ENCODE data around the gene UTP18.

The UTP18 gene

DNA sequence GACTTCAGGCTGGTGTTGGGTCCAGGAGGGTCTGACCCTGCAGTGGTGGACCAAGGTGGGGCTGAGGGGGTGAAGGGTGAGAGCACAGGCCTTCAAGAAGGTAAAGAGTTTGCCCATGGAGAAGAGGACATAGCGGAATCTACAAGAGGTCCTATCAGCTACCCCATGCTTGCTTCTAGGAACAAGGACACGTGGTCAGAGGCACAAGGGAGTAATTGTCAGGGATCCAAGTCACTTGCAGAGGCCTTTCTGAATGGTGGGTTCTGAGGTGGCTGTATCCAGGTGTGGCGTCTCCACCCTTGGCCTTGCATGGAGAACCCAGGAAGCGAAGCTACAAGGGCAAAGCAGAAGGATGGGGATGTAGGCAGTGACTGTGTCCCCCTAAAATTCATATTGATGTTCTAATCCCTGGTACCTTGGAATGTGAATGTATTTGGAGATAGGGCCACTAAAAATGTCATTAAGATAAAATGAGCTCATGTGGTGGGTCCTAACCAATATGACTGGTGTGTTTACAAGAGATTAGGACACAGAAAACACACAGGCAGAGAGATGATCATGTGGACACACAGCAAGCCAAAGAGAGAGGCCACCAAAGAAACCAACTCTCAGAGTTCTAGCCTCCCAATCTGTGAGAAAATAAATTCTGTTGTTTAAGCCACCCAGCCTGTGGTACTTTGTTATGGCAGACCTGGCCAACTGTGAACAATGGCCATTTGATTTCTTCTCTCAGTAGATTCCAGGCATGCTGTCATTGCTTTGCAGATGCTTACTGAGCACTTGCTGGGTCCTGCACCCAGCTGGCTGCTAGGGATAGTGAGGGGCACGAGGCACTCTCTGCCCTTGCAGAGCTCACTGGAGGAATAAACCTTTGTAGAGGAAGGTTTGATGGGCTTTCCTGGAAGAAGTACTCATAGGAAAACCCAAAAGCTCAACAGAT is 75.8 kb downstream of the UTP18 start:
- no peak for ATAC-seq
- Mint-ChIP-seq H3K36me3 (ENCODE audit: low read depth) (no peaks in the 10 kb centered on the region), H3K27me3 (peaks cover 7% of the 10 kb centered on the region), H3K27ac (no peak overlapping the region), H3K4me1 (no peaks in the 10 kb centered on the region), H3K4me3 (no peak overlapping the region), H3K9me3 (no peaks in the 10 kb centered on the region)
- DNase-seq, result no peak

DNA sequence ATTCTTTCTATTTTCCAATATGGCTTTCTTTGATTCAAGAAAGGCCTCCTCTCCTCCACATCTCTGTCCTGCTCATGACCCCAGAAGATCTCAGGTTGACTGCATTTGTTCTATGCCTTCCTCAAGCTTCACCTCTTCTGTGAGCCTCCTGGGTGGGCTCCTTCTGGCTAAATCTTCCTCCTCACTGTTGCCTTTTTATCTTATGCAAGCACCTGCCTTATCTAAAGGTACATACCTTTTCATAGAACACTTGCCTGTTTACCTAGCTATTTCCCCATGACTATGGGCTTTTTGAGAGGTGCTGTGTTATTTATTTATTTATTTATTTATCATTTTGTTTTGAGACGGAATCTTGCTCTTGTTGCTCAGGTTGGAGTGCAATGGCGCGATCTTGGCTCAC is 81.1 kb downstream of the UTP18 start:
- H3K9me3 Mint-ChIP-seq, result no peaks in the 10 kb centered on the region
- DNase-seq, result no peak
- H3K27ac Mint-ChIP-seq, result no peak overlapping the region
- peaks cover 15% of the 10 kb centered on the region for H3K27me3 Mint-ChIP-seq
- no peaks in the 10 kb centered on the region for H3K4me1 Mint-ChIP-seq
- H3K36me3 Mint-ChIP-seq (ENCODE audit: low read depth), result no peaks in the 10 kb centered on the region
- ATAC-seq, result no peak
- no peak overlapping the region for H3K4me3 Mint-ChIP-seq

DNA sequence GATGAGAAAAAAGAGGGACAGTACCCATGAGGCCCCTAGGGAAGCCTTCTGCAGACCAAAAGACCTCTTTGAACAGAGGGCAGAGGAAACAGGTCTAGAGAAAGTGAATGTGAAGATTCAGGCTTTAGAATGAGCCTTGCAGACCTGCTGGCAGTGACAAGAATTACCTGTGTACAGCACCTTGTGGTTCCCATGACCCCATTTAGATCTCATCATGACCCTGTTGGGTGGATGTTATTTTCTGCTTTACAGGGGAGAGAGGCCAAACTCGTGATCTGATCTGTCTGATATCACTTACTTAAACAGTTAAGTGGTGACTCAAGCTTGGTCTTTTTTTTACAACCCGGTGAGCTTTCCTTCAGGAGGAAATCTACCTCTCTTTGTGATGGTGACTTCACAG is 81.9 kb downstream of the UTP18 start:
- no peaks in the 10 kb centered on the region for H3K36me3 Mint-ChIP-seq (ENCODE audit: low read depth)
- H3K27ac Mint-ChIP-seq, result no peak overlapping the region
- no peaks in the 10 kb centered on the region for H3K9me3 Mint-ChIP-seq
- DNase-seq (no peak), ATAC-seq (no peak)
- peaks cover 15% of the 10 kb centered on the region for H3K27me3 Mint-ChIP-seq
- H3K4me3 Mint-ChIP-seq, result no peak overlapping the region
- no peaks in the 10 kb centered on the region for H3K4me1 Mint-ChIP-seq

DNA sequence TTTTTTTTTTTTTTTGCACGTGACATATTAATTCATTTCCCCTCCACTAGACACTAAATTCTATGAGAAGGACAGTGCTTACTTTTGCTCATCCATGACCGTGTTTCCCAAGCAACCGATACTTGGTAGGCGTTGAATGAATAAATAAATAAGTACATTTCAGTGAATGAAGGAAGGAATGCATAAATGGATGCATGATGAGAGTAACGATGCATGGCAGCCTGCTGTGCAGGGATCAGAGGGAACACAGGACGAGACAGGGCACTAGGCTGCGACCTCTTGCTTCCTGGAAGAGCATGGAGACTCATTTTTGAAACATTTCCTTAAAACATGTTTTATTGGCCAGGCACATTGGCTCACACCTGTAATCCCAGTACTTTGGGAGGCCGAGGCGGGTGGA is 84.2 kb downstream of the UTP18 start:
- Mint-ChIP-seq H3K27me3 (peaks cover 13% of the 10 kb centered on the region), H3K36me3 (ENCODE audit: low read depth) (no peaks in the 10 kb centered on the region), H3K9me3 (no peaks in the 10 kb centered on the region), H3K4me1 (no peaks in the 10 kb centered on the region), H3K27ac (no peak overlapping the region), H3K4me3 (no peak overlapping the region)
- no peak for ATAC-seq
- DNase-seq, result no peak

DNA sequence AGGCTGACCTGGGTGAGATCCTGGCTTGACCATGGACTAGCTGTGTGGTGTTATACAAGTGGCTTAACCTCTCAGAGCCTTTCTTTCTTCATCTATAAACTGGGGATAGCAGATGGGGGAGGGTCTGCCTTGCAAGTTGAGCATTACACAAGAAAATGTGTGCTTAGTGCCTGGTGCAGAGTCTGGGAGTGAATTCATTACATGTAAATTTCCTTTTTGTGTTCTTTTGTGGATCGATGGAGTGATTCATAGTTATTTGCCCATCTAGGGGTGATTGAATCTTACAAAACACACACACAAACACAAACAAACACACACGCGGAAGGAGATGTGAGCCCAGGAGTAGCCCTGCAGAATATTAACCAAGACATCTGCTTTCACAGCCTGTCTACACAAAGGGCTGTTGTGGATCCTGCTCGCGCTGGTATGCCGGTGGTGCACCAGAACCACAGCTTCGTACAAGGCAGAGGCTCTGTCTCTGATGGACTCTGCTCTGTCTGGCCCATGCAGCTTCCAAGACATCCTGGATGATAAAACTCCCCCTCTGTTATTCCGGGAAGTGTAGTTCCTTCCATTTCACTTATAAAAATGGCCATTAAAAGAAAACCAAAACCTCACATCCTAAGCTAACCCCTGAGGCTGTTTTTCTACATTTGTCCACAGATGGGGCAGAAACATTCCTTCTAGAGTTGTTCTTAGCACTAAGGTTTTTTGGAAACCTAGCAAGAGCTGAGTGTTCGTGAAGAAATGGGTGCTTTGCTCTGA is 86.1 kb downstream of the UTP18 start:
- DNase-seq (no peak), ATAC-seq (no peak)
- H3K36me3 Mint-ChIP-seq (ENCODE audit: low read depth), result no peaks in the 10 kb centered on the region
- peaks cover 14% of the 10 kb centered on the region for H3K27me3 Mint-ChIP-seq
- no peak overlapping the region for H3K4me3 Mint-ChIP-seq
- H3K4me1 Mint-ChIP-seq, result no peaks in the 10 kb centered on the region
- no peak overlapping the region for H3K27ac Mint-ChIP-seq
- H3K9me3 Mint-ChIP-seq, result no peaks in the 10 kb centered on the region
